ENCODE measurements around the gene ARPC4.

ARPC4 gene

GRCh38 chr3:9792405-9793160, at the start of gene ARPC4, which contains the start of gene TADA3:
TSS of gene ARPC4 (plus strand) at chr3:9793082. CDS start at chr3:9793122, 40 bp downstream.
TSS of gene TADA3 (minus strand) at chr3:9792473. CDS start at chr3:9791466, 1,007 bp downstream.
- peak; percentile 85 for DNase-seq

- no peak for DNase-seq
Observed at GRCh38 chr3:9743548-9743947, 49.3 kb upstream of the ARPC4 start.

GRCh38 chr3:9744162-9744561, 48.7 kb upstream of the ARPC4 start:
- DNase-seq: no peak

- DNase-seq: no peak
Observed at GRCh38 chr3:9745521-9745920, 47.4 kb upstream of the ARPC4 start.

DNA sequence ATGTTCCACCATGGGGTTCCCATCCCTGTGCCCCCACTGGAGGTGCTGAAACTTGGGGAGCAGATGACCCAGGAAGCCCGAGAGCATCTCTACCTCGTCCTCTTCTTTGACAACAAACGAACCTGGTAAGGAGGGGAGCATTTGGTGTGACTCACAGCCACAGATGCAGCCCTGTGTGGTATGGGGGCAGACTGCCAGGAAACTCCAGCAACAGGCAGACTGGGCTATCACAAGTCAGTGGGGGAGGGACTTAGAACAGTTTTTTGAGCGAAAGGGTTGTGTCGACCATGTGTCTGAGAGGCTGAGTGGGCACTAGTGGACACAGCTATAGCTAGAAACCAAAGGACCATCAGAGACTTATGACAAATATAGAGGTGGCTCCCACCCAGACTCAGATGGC, 46.6 kb upstream of the ARPC4 start:
- DNase-seq: no peak

DNA sequence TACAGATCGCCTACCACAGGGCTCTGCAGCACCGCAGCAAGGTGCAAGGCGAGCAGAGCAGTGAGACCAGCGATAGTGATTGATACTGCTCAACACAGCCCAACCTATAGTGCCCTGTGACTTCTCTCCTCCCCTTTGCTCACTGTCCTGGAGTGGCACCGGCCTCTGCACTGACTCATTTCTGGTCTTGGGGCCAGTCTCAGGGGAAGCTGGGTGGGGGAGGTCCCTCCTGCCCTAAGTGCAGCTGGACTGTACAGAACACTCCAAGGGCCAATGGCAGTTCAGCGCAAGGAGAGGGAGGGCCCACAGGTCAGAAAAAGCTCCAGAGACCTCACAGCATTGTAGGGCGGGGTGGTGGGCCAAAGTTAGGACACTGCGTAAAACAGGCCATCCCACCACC, 45.6 kb upstream of the ARPC4 start:
- no peak for DNase-seq

- DNase-seq: no peak
Observed at GRCh38 chr3:9748031-9748430, 44.9 kb upstream of the ARPC4 start.

DNA sequence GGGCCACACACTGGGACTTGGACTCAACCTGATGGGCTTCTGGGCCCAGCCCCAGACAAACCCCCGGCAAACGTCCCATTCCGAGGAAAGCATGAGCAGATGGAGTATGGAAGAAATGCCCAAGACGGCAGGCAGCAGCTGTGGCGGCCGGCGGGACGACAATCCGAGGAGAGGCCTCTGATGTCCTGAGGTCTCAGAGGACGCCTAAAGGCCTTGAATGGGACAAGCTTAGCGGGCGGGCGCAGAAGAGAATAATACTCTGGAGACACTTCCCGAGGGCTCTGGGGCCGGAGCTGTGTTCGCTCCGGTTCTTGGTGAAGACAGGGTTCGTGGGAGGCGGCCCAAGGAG, 43.6 kb upstream of the ARPC4 start:
- no peak for DNase-seq

DNA sequence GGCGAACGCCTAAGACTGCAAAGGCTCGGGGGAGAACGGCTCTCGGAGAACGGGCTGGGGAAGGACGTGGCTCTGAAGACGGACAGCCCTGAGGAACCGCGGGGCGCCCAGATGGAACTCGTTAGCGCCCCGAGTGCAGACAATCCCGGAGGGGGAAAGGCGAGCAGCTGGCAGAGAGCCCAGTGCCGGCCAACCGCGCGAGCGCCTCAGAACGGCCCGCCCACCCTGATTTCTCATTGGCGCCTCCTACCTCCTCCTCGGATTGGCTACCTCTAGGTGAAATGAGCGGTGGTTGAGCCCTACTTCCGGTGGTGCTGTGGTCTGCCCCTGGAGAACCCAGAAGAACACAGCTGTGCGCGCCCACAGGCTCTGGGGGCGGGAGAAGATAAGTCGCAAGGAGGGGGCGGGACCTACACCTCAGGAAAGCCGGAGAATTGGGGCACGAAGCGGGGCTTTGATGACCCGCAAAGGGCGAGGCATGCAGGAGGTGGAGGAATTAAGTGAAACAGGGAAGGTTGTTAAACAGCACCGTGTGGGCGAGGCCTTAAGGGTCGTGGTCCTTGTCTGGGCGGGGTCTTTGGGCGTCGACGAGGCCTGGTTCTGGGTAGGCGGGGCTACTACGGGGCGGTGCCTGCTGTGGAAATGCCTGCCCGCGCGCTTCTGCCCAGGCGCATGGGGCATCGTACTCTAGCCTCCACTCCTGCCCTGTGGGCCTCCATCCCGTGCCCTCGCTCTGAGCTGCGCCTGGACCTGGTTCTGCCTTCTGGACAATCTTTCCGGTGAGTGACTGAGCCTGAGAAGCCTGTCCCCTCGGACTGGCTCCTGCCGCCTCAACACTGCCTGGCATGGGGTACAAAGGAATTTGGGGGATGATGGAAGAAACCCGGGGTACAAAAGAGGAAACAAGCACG, 43.0 kb upstream of the ARPC4 start, which contains the start of gene OGG1:
TSS of gene OGG1 (plus strand) at position 308 of the 911 bp plus-strand sequence. CDS start at position 643, 335 bp downstream.
- peak; percentile 88 for DNase-seq

- no peak for DNase-seq
Observed at GRCh38 chr3:9750556-9751411, 42.1 kb upstream of the ARPC4 start.

DNA sequence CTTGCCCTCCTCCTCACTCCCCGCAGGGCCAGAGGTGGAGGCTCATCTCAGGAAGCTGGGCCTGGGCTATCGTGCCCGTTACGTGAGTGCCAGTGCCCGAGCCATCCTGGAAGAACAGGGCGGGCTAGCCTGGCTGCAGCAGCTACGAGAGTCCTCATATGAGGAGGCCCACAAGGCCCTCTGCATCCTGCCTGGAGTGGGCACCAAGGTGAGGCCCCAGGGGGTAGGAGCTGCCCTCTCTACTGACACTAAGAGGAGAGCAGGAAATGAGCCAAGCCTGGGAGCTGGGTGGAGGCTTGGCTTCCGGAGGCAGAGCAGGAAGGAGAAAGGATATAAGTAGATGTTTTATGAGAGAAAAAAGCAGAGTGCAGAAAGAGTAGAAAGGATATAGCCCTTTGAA, 38.2 kb upstream of the ARPC4 start:
- no peak for DNase-seq

DNA sequence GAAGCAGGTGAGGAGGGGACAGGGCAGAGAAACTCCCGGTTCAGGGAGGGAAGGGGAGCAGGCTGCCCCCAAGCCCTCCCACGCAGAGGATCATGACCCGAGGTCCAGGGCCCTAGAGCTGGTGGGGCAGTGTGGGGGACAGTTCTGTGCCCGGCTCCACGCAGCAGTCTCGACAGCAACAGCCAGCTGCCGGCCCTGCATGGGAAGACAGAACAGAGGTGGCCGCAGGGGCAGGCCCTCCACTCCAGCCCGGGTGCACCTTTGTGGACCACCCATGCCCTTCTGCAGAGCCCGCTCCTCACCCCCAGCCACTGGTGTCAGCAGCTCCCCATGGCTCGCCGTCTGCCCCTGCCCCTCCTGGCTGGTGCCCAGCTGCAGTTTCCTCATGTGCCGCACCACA, 35.5 kb upstream of the ARPC4 start:
- no peak for DNase-seq

- no peak for DNase-seq
Observed at GRCh38 chr3:9760779-9761505, 31.9 kb upstream of the ARPC4 start.

GRCh38 chr3:9761919-9762318, 31.0 kb upstream of the ARPC4 start:
- DNase-seq: no peak

DNA sequence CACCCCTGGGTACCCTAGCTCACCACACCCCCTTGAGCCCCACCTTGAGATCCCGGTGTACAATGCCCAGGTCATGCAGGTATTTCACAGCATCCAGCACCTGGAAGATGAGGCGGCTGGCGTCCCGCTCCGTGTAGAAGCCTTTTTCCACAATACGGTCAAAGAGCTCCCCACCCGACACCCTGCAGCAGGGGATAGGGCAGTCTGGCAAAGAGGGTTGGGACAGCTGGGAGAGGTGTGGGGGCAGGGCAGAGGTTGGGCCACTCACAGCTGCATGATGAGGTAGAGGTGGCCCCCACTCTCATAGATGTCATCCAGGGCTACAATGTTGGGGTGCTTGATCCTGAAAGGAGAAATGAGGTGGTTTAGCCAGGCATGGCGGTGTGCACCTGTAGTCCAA, 30.0 kb upstream of the ARPC4 start:
- DNase-seq: no peak

DNA sequence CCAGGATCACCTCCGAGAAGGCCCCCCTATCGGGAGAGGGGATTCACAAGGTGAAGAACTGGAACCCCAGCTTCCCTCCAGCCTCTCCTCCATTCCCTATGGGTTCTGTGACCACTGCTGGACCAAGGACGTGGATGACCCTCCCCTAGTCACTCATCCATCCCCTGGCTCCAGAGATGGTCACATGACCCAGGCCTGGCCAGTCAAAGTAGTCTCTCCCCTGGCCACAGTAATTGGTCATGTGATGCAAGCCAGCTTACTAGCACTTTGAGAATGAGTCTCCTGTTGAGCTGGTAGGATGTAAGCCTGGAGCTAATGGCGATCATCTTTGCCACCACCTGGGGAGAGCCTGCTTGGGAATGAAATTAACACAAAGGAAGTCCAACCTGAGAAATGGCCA, 27.0 kb upstream of the ARPC4 start:
- no peak for DNase-seq

- DNase-seq: no peak
Observed at GRCh38 chr3:9767418-9767817, 25.5 kb upstream of the ARPC4 start.

DNA sequence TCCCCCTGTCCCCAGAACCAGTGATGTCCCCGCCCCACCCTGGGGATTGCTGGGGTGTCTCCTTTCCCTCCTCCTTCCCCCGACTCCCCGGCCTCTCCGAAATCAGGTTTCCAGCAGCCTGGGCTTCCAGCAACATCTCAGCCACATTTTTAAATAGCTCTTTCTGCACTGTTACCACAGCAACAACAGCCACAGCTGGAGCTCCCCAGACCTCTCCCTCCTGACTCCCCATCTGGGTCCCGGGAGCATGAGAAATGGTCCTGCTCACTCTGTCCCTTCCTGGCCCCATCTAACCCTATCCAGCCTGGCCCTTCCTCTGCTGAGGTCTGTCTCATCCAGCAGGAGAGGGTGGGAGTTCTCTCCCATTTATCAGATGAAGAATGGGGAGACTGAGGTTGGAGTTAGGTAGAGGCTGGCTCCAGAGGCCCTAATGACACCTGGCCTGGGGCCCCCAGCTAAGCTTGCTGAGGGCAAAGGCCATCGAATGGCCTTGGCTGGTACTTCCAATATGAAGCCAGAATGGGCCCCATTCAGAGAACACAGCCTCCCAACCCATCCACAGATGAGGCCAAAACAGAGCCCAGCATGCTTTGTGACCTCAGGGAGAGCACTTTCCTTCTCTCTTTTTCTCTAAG, 24.6 kb upstream of the ARPC4 start:
- no peak for DNase-seq

GRCh38 chr3:9769012-9769411, 23.9 kb upstream of the ARPC4 start:
- DNase-seq: no peak

DNA sequence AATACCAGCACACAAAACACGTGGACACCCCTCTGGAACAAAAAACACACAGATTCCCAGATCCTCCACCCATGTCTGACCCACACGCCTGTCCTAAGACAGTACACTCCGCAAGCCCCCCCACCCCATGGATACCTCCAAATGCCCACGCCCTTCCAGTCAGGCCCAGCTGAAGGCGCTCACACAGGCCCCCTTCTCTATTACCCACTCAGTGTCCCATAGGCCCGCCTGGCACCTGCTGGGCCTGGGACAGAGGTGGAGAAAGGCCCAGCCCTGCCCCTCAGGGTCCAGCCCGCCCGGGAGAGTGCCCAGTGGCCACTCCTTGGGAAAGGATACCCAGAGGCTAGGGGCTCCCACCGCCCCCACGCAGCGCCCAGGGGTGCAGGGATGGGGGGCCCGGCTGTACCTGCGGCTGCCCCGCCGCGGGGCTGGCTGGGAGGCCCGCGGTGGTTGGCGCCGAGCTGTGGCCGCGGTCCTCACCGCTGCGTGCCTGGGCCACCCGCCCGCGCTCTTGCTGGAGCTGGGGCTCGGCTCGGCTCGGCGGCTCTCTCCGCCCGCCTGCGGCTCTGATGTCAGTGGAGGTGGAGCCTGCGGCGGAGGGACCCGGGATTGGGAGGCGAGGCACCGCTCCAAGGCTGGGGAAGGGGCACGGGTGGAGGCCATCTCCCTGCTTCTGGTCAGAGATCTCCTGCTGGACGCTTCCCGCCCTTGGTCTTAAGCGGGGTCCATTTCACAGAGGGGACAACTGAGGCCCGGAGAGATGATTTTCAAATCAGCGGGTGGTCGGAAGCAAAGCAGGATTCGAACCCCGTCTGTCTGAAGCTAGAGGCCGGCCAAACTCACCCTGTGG, 23.2 kb upstream of the ARPC4 start, which contains the start of gene CAMK1:
TSS of gene CAMK1 (minus strand) at position 522 of the 850 bp plus-strand sequence. CDS start 2,198 bp downstream, outside the sequence.
- DNase-seq: peak; percentile 12
